ENCODE data around the gene STAT1.

- no peak for TF ChIP-seq POLR2AphosphoS5 (IDR thresholded peaks at IDR 0.05; ENCODE audit: low read depth, low read length)
- TF ChIP-seq POLR2A (IDR thresholded peaks at IDR 0.05; ENCODE audit: low read depth, low read length): no peak
- no peak for TF ChIP-seq TAF1 (IDR thresholded peaks at IDR 0.05; ENCODE audit: borderline replicate concordance, low read depth, low read length)
Measured at GRCh38 chr2:191045141-191045540, 31.2 kb upstream of the STAT1 start.

All from GM12892 (cell line).